AG10803 (cell line): ENCODE measurements around the gene MALSU1.

Experiments
- DNase-seq: peaks from one replicate; pipeline ENCODE4 v3.0.0; 2010; ENCODE audit warnings: low read depth
- H3K4me3 ChIP-seq: 2 replicates; pipeline ENCODE4 v1.5.1; 2011; ENCODE audit warnings: mild to moderate bottlenecking, low read length, control low read depth
- TF ChIP-seq, protein P1 (sequence below): conservative IDR thresholded peaks from 2 replicates; pipeline ENCODE4 v1.5.1; 2011; ENCODE audit warnings: mild to moderate bottlenecking, low read length, control low read depth, inconsistent platforms

The MALSU1 gene

DNA sequence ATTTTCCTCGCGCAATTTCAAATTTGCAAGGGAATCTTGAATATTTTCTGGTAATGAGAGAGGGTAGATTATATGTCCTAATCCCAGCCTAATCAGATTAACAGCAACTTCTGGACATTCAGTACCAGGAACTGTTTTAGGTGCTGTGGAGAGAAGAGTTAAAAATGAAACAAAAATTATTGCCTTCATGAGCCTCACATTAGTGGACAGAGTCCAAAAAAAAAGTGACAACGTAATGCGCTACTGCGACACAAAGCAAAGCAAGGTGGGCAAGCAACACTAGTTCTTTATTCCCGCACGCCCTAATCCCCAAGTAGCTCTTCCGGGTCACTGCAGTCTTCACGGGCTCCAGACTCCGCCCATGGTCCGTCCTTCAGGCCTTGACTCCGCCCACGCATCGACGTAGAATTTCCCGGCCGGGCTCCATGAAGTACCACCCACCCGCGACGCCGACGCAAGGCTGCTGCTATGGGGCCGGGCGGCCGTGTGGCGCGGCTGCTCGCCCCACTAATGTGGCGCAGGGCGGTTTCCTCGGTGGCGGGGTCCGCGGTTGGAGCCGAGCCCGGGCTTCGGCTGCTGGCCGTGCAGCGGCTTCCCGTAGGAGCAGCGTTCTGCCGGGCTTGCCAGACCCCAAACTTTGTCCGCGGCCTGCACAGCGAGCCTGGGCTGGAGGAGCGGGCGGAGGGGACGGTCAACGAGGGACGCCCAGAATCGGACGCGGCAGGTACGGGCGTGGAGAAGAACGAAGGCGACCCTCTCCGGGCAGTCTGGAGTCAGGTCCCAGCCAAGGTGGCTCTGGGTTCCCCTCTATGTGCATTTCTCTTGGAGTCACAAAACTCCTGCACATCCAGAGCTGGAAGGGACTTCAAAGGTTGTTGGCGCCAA is at the start of gene MALSU1:
Gene MALSU1 (plus strand): TSS at position 455 of the 885 bp plus-strand sequence. CDS start 14 bp downstream, at position 469.
- DNase-seq, result peak; percentile 95
- TF ChIP-seq, protein P1, sequence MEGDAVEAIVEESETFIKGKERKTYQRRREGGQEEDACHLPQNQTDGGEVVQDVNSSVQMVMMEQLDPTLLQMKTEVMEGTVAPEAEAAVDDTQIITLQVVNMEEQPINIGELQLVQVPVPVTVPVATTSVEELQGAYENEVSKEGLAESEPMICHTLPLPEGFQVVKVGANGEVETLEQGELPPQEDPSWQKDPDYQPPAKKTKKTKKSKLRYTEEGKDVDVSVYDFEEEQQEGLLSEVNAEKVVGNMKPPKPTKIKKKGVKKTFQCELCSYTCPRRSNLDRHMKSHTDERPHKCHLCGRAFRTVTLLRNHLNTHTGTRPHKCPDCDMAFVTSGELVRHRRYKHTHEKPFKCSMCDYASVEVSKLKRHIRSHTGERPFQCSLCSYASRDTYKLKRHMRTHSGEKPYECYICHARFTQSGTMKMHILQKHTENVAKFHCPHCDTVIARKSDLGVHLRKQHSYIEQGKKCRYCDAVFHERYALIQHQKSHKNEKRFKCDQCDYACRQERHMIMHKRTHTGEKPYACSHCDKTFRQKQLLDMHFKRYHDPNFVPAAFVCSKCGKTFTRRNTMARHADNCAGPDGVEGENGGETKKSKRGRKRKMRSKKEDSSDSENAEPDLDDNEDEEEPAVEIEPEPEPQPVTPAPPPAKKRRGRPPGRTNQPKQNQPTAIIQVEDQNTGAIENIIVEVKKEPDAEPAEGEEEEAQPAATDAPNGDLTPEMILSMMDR, result no peak
- H3K4me3 ChIP-seq, result peak within 1 kb of the TSS; percentile 98

DNA sequence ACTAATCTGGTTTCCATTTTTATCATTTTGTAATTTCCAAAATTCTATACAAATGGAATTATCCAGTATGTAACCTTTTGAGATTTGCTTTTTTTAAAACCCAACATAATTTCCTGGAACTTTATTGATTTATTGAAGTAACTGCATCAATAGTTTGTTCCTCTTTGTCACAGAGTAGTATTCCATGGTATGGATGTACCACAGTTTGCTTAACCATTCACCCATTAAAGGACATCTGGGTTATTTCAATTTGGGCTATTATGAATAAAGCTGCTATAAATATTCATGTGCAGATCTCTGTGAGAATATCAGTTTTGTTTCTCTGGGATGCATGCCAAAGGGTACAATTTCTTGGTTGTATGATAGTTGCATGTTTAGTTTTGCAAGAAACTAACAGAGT is 49.7 kb upstream of the MALSU1 start:
- TF ChIP-seq, protein P1, result no peak
- DNase-seq, result no peak

DNA sequence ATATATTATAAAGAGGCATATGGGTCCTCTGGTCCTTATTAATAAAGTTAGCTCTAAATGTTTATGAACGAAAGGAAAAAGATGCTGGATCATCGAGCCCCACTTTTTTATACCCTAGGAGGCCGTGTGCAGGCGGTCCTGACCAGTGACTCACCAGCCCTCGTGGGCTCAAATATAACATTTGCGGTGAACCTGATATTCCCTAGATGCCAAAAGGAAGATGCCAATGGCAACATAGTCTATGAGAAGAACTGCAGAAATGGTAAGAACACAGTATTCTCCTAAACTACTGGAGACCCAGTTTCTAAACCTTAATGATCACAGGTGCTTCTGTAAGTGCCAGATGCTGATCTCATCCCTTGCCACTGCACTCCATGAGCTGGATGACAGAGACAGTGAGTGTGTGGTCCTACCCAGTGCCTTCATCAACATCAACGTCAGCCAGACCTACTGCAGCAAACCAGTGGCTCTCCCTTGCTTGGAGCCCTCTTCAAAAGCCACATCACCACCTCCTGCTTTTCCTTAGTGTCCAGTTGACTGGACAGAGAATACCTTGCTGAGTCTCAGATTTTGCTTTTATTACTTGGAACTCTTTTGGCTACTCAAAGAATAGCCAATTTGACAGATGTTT is 45.0 kb upstream of the MALSU1 start:
- H3K4me3 ChIP-seq, result no peak overlapping the region
- TF ChIP-seq, protein P1, result no peak
- DNase-seq, result no peak

More for the DNA sequence above, 49.7 kb upstream of the MALSU1 start:
- no peak overlapping the region for H3K4me3 ChIP-seq

DNA sequence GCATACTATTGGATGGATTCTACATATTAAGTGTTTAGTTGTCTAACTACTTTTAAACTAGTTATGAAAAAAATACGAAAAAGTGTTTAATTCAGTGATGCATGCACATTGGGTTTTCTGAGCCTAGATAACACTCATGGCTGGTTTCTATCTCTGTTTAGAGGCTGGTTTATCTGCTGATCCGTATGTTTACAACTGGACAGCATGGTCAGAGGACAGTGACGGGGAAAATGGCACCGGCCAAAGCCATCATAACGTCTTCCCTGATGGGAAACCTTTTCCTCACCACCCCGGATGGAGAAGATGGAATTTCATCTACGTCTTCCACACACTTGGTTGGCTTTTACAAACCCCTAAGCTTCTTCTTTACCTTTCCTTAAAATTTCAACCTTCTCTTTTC is 42.4 kb upstream of the MALSU1 start:
- TF ChIP-seq, protein P1, result no peak
- no peak for DNase-seq
- no peak overlapping the region for H3K4me3 ChIP-seq

DNA sequence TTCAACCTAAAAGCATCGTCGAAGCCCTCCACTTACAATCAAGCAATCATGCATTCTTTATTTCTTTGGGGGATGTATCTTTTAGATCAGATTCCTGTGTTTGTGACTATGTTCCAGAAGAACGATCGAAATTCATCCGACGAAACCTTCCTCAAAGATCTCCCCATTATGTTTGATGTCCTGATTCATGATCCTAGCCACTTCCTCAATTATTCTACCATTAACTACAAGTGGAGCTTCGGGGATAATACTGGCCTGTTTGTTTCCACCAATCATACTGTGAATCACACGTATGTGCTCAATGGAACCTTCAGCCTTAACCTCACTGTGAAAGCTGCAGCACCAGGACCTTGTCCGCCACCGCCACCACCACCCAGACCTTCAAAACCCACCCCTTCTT is 38.8 kb upstream of the MALSU1 start:
- DNase-seq, result no peak
- TF ChIP-seq, protein P1, result no peak
- H3K4me3 ChIP-seq, result no peak overlapping the region

DNA sequence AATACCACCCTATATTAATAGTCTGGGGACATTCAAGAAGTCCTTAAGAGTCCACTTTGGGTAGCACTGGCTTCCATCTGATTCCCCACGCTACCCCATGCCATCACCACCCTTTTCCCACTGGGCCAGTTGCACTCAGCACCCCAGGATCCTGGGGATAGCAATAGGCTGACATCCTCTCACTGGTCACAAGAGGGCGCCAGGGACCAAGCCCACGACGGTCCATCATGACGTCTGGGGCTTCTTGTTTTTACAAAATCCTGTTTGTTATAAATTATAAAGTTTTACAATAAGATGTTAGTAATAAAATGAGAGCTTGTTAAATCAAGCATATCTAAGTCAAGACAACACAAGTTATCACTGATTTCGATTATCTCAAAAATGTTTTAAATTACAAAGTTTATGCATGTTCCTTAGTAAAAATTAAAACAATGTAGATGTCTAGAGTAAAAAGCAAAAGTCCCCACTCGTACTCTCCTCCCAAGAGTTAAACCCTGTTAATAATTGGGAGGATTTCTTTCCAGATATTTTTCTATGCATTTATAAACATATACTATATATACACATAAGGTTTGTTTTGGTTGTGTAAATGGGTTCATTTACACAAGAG is 37.2 kb upstream of the MALSU1 start:
- TF ChIP-seq, protein P1, result peak; percentile 97
- DNase-seq, result peak; percentile 63
- H3K4me3 ChIP-seq, result no peak overlapping the region
